HFFc6 (cell line): Measurements from ENCODE around the gene C1QTNF12. TPM values are rescaled to one million over a fixed set of nuclear protein-coding genes. Genes with fewer than 3 reads are reported as not detected.

Source experiments
- DNase-seq: peaks from one replicate; pipeline ENCODE4 v3.0.0-alpha.2; 2018
- H3K27ac Mint-ChIP-seq: 2 replicates; pipeline ENCODE4 v1.8.0; 2020; ENCODE audit warnings: mild to moderate bottlenecking, mixed read lengths
- H3K27me3 Mint-ChIP-seq: 2 replicates; pipeline ENCODE4 v1.8.0; 2021; ENCODE audit warnings: mild to moderate bottlenecking, moderate library complexity, mixed read lengths; ENCODE audit not compliant: insufficient read depth
- H3K36me3 Mint-ChIP-seq: 2 replicates; pipeline ENCODE4 v1.8.0; 2021; ENCODE audit warnings: low read depth, mixed read lengths
- H3K4me1 Mint-ChIP-seq: 2 replicates; pipeline ENCODE4 v1.8.0; 2020; ENCODE audit warnings: low read depth, mixed read lengths
- H3K4me3 Mint-ChIP-seq: 2 replicates; pipeline ENCODE4 v1.8.0; 2020; ENCODE audit warnings: mild to moderate bottlenecking, moderate library complexity, mixed read lengths
- H3K9me3 Mint-ChIP-seq: 2 replicates; pipeline ENCODE4 v1.8.0; 2020; ENCODE audit warnings: mild to moderate bottlenecking, mixed read lengths
- CTCF ChIP-seq: fragments of 200-600 bp; sonication (generic); IDR thresholded peaks from 2 replicates; pipeline ENCODE4 v1.5.0; 2021; ENCODE audit warnings: antibody characterized with exemption, mild to moderate bottlenecking
- total RNA-seq, 6 experiments: library from RNA; stranded (reverse); fragmentation: NEBNext Ultra II Directional; extraction: Animal tissue kit (Norgen Biotek cat#: 25700); gene quantifications; 2 replicates in 1 of 6; 3 replicates in 5 of 6; pipeline ENCODE4 v1.2.3, GENCODE V29; 2021

Gene C1QTNF12
- total RNA-seq, 6 experiments from 2014 or later: 0.31 to 1.7 (median 1.1) TPM

- Mint-ChIP-seq H3K27ac (no peak overlapping the region), H3K4me1 (peaks cover 13% of the 10 kb centered on the region), H3K36me3 (no peaks in the 10 kb centered on the region), H3K27me3 (no peaks in the 10 kb centered on the region), H3K4me3 (no peak overlapping the region), H3K9me3 (no peaks in the 10 kb centered on the region)
- TF ChIP-seq CTCF: no peak
- no peak for DNase-seq
Measured at GRCh38 chr1:1204998-1205768, 41.3 kb downstream of the C1QTNF12 start.

GRCh38 chr1:1204425-1204920 is 42.0 kb downstream of the C1QTNF12 start:
- Mint-ChIP-seq H3K9me3 (no peaks in the 10 kb centered on the region), H3K27me3 (no peaks in the 10 kb centered on the region), H3K4me1 (peaks cover 13% of the 10 kb centered on the region), H3K4me3 (no peak overlapping the region), H3K36me3 (no peaks in the 10 kb centered on the region), H3K27ac (no peak overlapping the region)
- TF ChIP-seq CTCF: no peak
- DNase-seq: no peak

GRCh38 chr1:1203561-1204424 is 42.7 kb downstream of the C1QTNF12 start:
- H3K27ac Mint-ChIP-seq: no peak overlapping the region
- no peaks in the 10 kb centered on the region for H3K36me3 Mint-ChIP-seq
- no peak for DNase-seq
- H3K4me3 Mint-ChIP-seq: no peak overlapping the region
- no peaks in the 10 kb centered on the region for H3K27me3 Mint-ChIP-seq
- peaks cover 11% of the 10 kb centered on the region for H3K4me1 Mint-ChIP-seq
- no peaks in the 10 kb centered on the region for H3K9me3 Mint-ChIP-seq
- no peak for TF ChIP-seq CTCF

GRCh38 chr1:1202831-1203560 is 43.5 kb downstream of the C1QTNF12 start:
- no peak overlapping the region for H3K4me3 Mint-ChIP-seq
- DNase-seq: no peak
- H3K36me3 Mint-ChIP-seq: no peaks in the 10 kb centered on the region
- H3K4me1 Mint-ChIP-seq: peaks cover 3% of the 10 kb centered on the region
- H3K9me3 Mint-ChIP-seq: no peaks in the 10 kb centered on the region
- H3K27ac Mint-ChIP-seq: no peak overlapping the region
- no peak for TF ChIP-seq CTCF
- H3K27me3 Mint-ChIP-seq: no peaks in the 10 kb centered on the region
